Osteoblast (primary cell): ENCODE measurements around the gene ZDHHC13. TPM values are rescaled to one million over a fixed set of nuclear protein-coding genes. Genes with fewer than 3 reads are reported as not detected.

Experiments used
- DNase-seq: peaks from one replicate; pipeline ENCODE4 v3.0.0; 2011; ENCODE audit warnings: low spot score, mixed read lengths; ENCODE audit not compliant: insufficient read length; ENCODE audit errors: missing footprints
- H2AFZ ChIP-seq: 2 replicates; pipeline ENCODE4 v1.6.0; 2011; ENCODE audit warnings: mild to moderate bottlenecking, low read length
- H3K27ac ChIP-seq: 2 replicates; pipeline ENCODE4 v1.5.1; 2011; ENCODE audit warnings: mild to moderate bottlenecking, low read depth, low read length, moderate library complexity
- H3K27me3 ChIP-seq: 2 replicates; pipeline ENCODE4 v1.6.0; 2012; ENCODE audit warnings: mild to moderate bottlenecking, control low read depth, inconsistent platforms, low read length, moderate library complexity; ENCODE audit not compliant: insufficient read depth
- H3K36me3 ChIP-seq: 2 replicates; pipeline ENCODE4 v1.5.1; 2011; ENCODE audit warnings: mild to moderate bottlenecking, low read length, control low read depth, moderate library complexity; ENCODE audit not compliant: insufficient read depth
- H3K4me1 ChIP-seq: 2 replicates; pipeline ENCODE4 v1.5.1; 2011; ENCODE audit warnings: mild to moderate bottlenecking, low read length, control low read depth, moderate library complexity; ENCODE audit not compliant: insufficient read depth
- H3K4me2 ChIP-seq: 2 replicates; pipeline ENCODE4 v1.6.0; 2011; ENCODE audit warnings: mild to moderate bottlenecking, low read length; ENCODE audit not compliant: insufficient read depth
- H3K4me3 ChIP-seq: fragments of 200-600 bp; sonication (generic); 3 replicates; pipeline ENCODE4 v1.5.1; 2012; ENCODE audit warnings: mild to moderate bottlenecking, low read length, inconsistent platforms; ENCODE audit not compliant: insufficient read depth
- H3K79me2 ChIP-seq: 2 replicates; pipeline ENCODE4 v1.6.0; 2012; ENCODE audit warnings: mild to moderate bottlenecking, low read length, control low read depth, inconsistent platforms; ENCODE audit not compliant: insufficient read depth
- H3K9me3 ChIP-seq: 2 replicates; pipeline ENCODE4 v1.5.1; 2011; ENCODE audit warnings: low read depth, low read length, control low read depth
- H4K20me1 ChIP-seq: 2 replicates; pipeline ENCODE4 v1.6.0; 2012; ENCODE audit warnings: mild to moderate bottlenecking, low read length, control low read depth; ENCODE audit not compliant: insufficient read depth
- CTCF ChIP-seq: IDR thresholded peaks from 2 replicates; pipeline ENCODE4 v1.5.1; 2011; ENCODE audit warnings: mild to moderate bottlenecking, low read depth, low read length, moderate library complexity; ENCODE audit errors: extremely low read depth
- total RNA-seq: library from RNA; depleted of rRNA; stranded (reverse); fragments of >200 nt; gene quantifications from 2 replicates; pipeline ENCODE4 v1.2.3, GENCODE V29; 2012

ZDHHC13 gene
- total RNA-seq, 1 donor, result 16.6 TPM

GRCh38 chr11:19225581-19225980 is 108.6 kb downstream of the ZDHHC13 start:
- H3K27ac ChIP-seq, result no peak overlapping the region
- no peak overlapping the region for H3K4me2 ChIP-seq
- no peaks in the 10 kb centered on the region for H3K4me1 ChIP-seq
- no peak overlapping the region for H3K4me3 ChIP-seq
- DNase-seq, result no peak
- no peak overlapping the region for H2AFZ ChIP-seq
- no peaks in the 10 kb centered on the region for H3K9me3 ChIP-seq
- H3K36me3 ChIP-seq, result peaks cover 4% of the 10 kb centered on the region
- no peaks in the 10 kb centered on the region for H4K20me1 ChIP-seq
- no peak for TF ChIP-seq CTCF
- H3K27me3 ChIP-seq, result no peaks in the 10 kb centered on the region
- H3K79me2 ChIP-seq, result no peaks in the 10 kb centered on the region

Other genes with a start within 250 kb of the ZDHHC13 start
- gene MRGPRX1, start 177.8 kb upstream of the ZDHHC13 start, total RNA-seq, result not detected in 2 replicates
- gene MRGPRX2, start 56.5 kb upstream of the ZDHHC13 start, total RNA-seq, result not detected in 2 replicates
- not detected in 2 replicates for gene CSRP3, start 84.8 kb downstream of the ZDHHC13 start, total RNA-seq
- gene E2F8, start 123.8 kb downstream of the ZDHHC13 start, total RNA-seq, result 0.29 and 0.36 TPM in 2 replicates